Measurements from ENCODE around the gene NEGR1. TPM values are rescaled to one million over a fixed set of nuclear protein-coding genes. Genes with fewer than 3 reads are reported as not detected.

The NEGR1 gene
- total RNA-seq, 1 experiment from 2014 or later: 0.05 TPM

GRCh38 chr1:72285074-72285425 is 2.7 kb upstream of the NEGR1 start (continued):
- TF ChIP-seq EZH2phosphoT487 (IDR thresholded peaks at IDR 0.05; ENCODE audit: borderline replicate concordance): no peak

- ATAC-seq (no peak), DNase-seq (ENCODE audit: low read depth, low spot score) (no peak)
- no peak overlapping the region for H3K4me3 ChIP-seq (replicated peaks in 1 of 2; ENCODE audit: low read depth in 1 of 2, low read length in 2 of 2)
- no peaks in the 10 kb centered on the region for H4K20me1 ChIP-seq (ENCODE audit: insufficient read depth)
- H3K9me2 ChIP-seq (ENCODE audit: insufficient read depth): no peaks in the 10 kb centered on the region
- ChIA-PET RAD21 (ENCODE audit: low non-redundant PET in 1 of 2, low total read pairs in 2 of 2, uncharacterized antibody in 2 of 2, unreplicated experiment in 2 of 2) (no interaction called here), POLR2A (no interaction called here), CTCF (no interaction called here)
- H3K4me2 ChIP-seq (ENCODE audit: low read length): no peak overlapping the region
- H3K9me3 ChIP-seq (ENCODE audit: control insufficient read depth in 1 of 2, insufficient read depth in 1 of 2, low read depth in 1 of 2, low read length in 2 of 2): peaks cover 0 to 3% of the 10 kb centered on the region in 2 experiments; a peak in 2 of 4 replicates
- H3K27ac ChIP-seq (ENCODE audit: low read depth, low read length): no peak overlapping the region
- BruUV-seq (replicated peaks): no TSS peak
- TF ChIP-seq JUND (IDR thresholded peaks at IDR 0.05) (no peak), POLR2AphosphoS5 (IDR thresholded peaks at IDR 0.05; ENCODE audit: low read depth, low read length) (no peak), ZBTB33 (IDR thresholded peaks at IDR 0.05; ENCODE audit: extremely low read depth, insufficient replicate concordance, low read length) (no peak)
- H3K79me2 ChIP-seq (ENCODE audit: insufficient read depth, low read length): no peaks in the 10 kb centered on the region
- no peak overlapping the region for H2AFZ ChIP-seq (ENCODE audit: low read depth, low read length, poor library complexity, severe bottlenecking)
- H3K4me1 ChIP-seq (ENCODE audit: control insufficient read depth in 1 of 2, insufficient read depth in 2 of 2, low read length in 2 of 2): no peaks in the 10 kb centered on the region
- intact Hi-C loops (cut with micrococcal nuclease): no loop called here
- no peaks in the 10 kb centered on the region for H3K36me3 ChIP-seq (ENCODE audit: control insufficient read depth in 1 of 2, insufficient read depth in 2 of 2, low read length in 2 of 2)
- no peaks in the 10 kb centered on the region for H3K27me3 ChIP-seq (ENCODE audit: insufficient read depth, low read length)
- H3K9ac ChIP-seq (ENCODE audit: low read length): no peak overlapping the region
Measured at GRCh38 chr1:72284348-72285073, 2.2 kb upstream of the NEGR1 start.

- intact Hi-C loops (cut with micrococcal nuclease): no loop called here
- ChIA-PET POLR2A (no interaction called here), RAD21 (ENCODE audit: low non-redundant PET in 1 of 2, low total read pairs in 2 of 2, uncharacterized antibody in 2 of 2, unreplicated experiment in 2 of 2) (no interaction called here), CTCF (no interaction called here)
- Histone ChIP-seq H3K4me3 (replicated peaks in 1 of 2; ENCODE audit: low read depth in 1 of 2, low read length in 2 of 2) (no peak overlapping the region), H3K9me2 (ENCODE audit: insufficient read depth) (no peaks in the 10 kb centered on the region), H3K4me1 (ENCODE audit: control insufficient read depth in 1 of 2, insufficient read depth in 2 of 2, low read length in 2 of 2) (no peaks in the 10 kb centered on the region), H3K27me3 (ENCODE audit: insufficient read depth, low read length) (no peaks in the 10 kb centered on the region), H3K36me3 (ENCODE audit: control insufficient read depth in 1 of 2, insufficient read depth in 2 of 2, low read length in 2 of 2) (no peaks in the 10 kb centered on the region), H3K4me2 (ENCODE audit: low read length) (no peak overlapping the region), H3K27ac (ENCODE audit: low read depth, low read length) (no peak overlapping the region), H2AFZ (ENCODE audit: low read depth, low read length, poor library complexity, severe bottlenecking) (no peak overlapping the region), H3K9ac (ENCODE audit: low read length) (no peak overlapping the region), H3K79me2 (ENCODE audit: insufficient read depth, low read length) (no peaks in the 10 kb centered on the region), H3K9me3 (ENCODE audit: control insufficient read depth in 1 of 2, insufficient read depth in 1 of 2, low read depth in 1 of 2, low read length in 2 of 2) (peaks cover 0 to 3% of the 10 kb centered on the region in 2 experiments; a peak in 2 of 4 replicates), H4K20me1 (ENCODE audit: insufficient read depth) (no peaks in the 10 kb centered on the region)
- DNase-seq (ENCODE audit: low read depth, low spot score) (no peak), ATAC-seq (no peak)
- no TSS peak for BruUV-seq (replicated peaks)
- TF ChIP-seq CEBPB (IDR thresholded peaks at IDR 0.05; ENCODE audit: low read depth): no peak
- no peak for TF ChIP-seq ELF1 (IDR thresholded peaks at IDR 0.05; ENCODE audit: borderline replicate concordance, low read depth)
- TF ChIP-seq CTCF (IDR thresholded peaks at IDR 0.05 in 2 of 3, conservative IDR thresholded peaks at IDR 0.05 in 1 of 3; ENCODE audit: borderline replicate concordance in 1 of 3, insufficient read depth in 1 of 3, low read depth in 2 of 3, low read length in 2 of 3): no peak
- TF ChIP-seq FOSL1 (IDR thresholded peaks at IDR 0.05; ENCODE audit: low read depth): no peak
- TF ChIP-seq REST (IDR thresholded peaks at IDR 0.05; ENCODE audit: low read depth): no peak
- TF ChIP-seq YY1 (IDR thresholded peaks at IDR 0.05; ENCODE audit: extremely low read depth, insufficient replicate concordance, low read depth, low read length): no peak
- TF ChIP-seq EZH2phosphoT487 (IDR thresholded peaks at IDR 0.05; ENCODE audit: borderline replicate concordance): no peak
Measured at GRCh38 chr1:72284084-72284347, 1.7 kb upstream of the NEGR1 start.
